GM23338 (cell line): ENCODE measurements around the gene TTC13. TPM values are rescaled to one million over a fixed set of nuclear protein-coding genes. Genes with fewer than 3 reads are reported as not detected.

Source experiments
- ATAC-seq: fragments of 200-7000 bp; cut with Tn5 transposase; 3 replicates; pipeline ENCODE4 v1.9.1; 2020
- DNase-seq: peaks from one replicate; pipeline ENCODE4 v3.0.0-alpha.2; 2015; ENCODE audit warnings: low spot score
- H2AFZ ChIP-seq: fragments of 200-600 bp; sonication (generic); 2 replicates; pipeline ENCODE4 v1.8.0; 2016; ENCODE audit warnings: antibody characterized with exemption, mild to moderate bottlenecking, moderate library complexity
- H3F3A ChIP-seq: fragments of 200-600 bp; sonication (generic); replicated peaks from 2 replicates; pipeline ENCODE4 v1.8.0; 2017; ENCODE audit warnings: antibody characterized with exemption, mixed run types, low read depth
- H3K27ac ChIP-seq: fragments of 200-600 bp; sonication (generic); 2 replicates; pipeline ENCODE4 v1.6.1; 2016; ENCODE audit warnings: low read depth
- H3K27me3 ChIP-seq: fragments of 200-600 bp; sonication (generic); 2 replicates; pipeline ENCODE4 v1.8.0; 2016; ENCODE audit warnings: mild to moderate bottlenecking, mixed run types, moderate library complexity; ENCODE audit not compliant: insufficient read depth
- H3K36me3 ChIP-seq: fragments of 200-600 bp; sonication (generic); 2 replicates; pipeline ENCODE4 v1.8.0; 2016; ENCODE audit warnings: mild to moderate bottlenecking; ENCODE audit not compliant: insufficient read depth
- H3K4me1 ChIP-seq: fragments of 200-600 bp; sonication (generic); 2 replicates; pipeline ENCODE4 v1.8.0; 2016; ENCODE audit warnings: mild to moderate bottlenecking, moderate library complexity; ENCODE audit not compliant: insufficient read depth
- H3K4me2 ChIP-seq: fragments of 200-600 bp; sonication (generic); 2 replicates; pipeline ENCODE4 v1.7.1; 2017; ENCODE audit warnings: mixed run types
- H3K4me3 ChIP-seq: fragments of 200-600 bp; sonication (generic); 2 replicates; pipeline ENCODE4 v1.6.1; 2016; ENCODE audit warnings: mixed run types
- H3K79me2 ChIP-seq: fragments of 200-600 bp; sonication (generic); replicated peaks from 2 replicates; pipeline ENCODE4 v1.8.0; 2017; ENCODE audit warnings: mild to moderate bottlenecking; ENCODE audit not compliant: insufficient read depth
- H3K9me2 ChIP-seq: fragments of 200-600 bp; sonication (generic); 2 replicates; pipeline ENCODE4 v1.8.0; 2017; ENCODE audit not compliant: insufficient read depth
- H4K20me1 ChIP-seq: fragments of 200-600 bp; sonication (generic); replicated peaks from 2 replicates; pipeline ENCODE4 v1.8.0; 2017; ENCODE audit warnings: mild to moderate bottlenecking; ENCODE audit not compliant: insufficient read depth
- H3K27ac Mint-ChIP-seq: 2 replicates; pipeline ENCODE4 v1.8.0; 2020; ENCODE audit warnings: inconsistent platforms, mild to moderate bottlenecking, moderate library complexity, mixed read lengths
- H3K27me3 Mint-ChIP-seq: 3 replicates; pipeline ENCODE4 v1.8.0; 2022; ENCODE audit warnings: low read depth, mild to moderate bottlenecking, moderate library complexity, mixed read lengths, inconsistent platforms; ENCODE audit not compliant: insufficient read depth, poor library complexity
- H3K36me3 Mint-ChIP-seq: 3 replicates; pipeline ENCODE4 v1.8.0; 2021; ENCODE audit warnings: low read depth, mild to moderate bottlenecking, inconsistent platforms, moderate library complexity, mixed read lengths
- H3K4me1 Mint-ChIP-seq: 3 replicates; pipeline ENCODE4 v1.8.0; 2020; ENCODE audit warnings: mild to moderate bottlenecking, inconsistent platforms, mixed read lengths
- H3K4me3 Mint-ChIP-seq: 3 replicates; pipeline ENCODE4 v1.8.0; 2021; ENCODE audit warnings: moderate library complexity, mild to moderate bottlenecking, inconsistent platforms, mixed read lengths
- H3K9me3 Mint-ChIP-seq: 3 replicates; pipeline ENCODE4 v1.8.0; 2020; ENCODE audit warnings: moderate library complexity, mild to moderate bottlenecking, inconsistent platforms, mixed read lengths
- CREB1 ChIP-seq: fragments of 250-450 bp; sonication (Bioruptor Pico); IDR thresholded peaks from 2 replicates; pipeline ENCODE4 v1.5.0; 2020; ENCODE audit warnings: low read depth, mild to moderate bottlenecking, moderate library complexity
- EZH2 ChIP-seq: fragments of 200-600 bp; sonication (generic); IDR thresholded peaks from one replicate; pipeline ENCODE4 v1.8.0; 2017; ENCODE audit warnings: antibody characterized with exemption, mild to moderate bottlenecking, low read depth; ENCODE audit not compliant: unreplicated experiment
- EZH2phosphoT487 ChIP-seq: fragments of 200-600 bp; sonication (generic); IDR thresholded peaks from one replicate; pipeline ENCODE4 v1.8.1; 2018; ENCODE audit warnings: antibody characterized with exemption; ENCODE audit not compliant: unreplicated experiment
- NANOG ChIP-seq: IDR thresholded peaks from 2 replicates; pipeline ENCODE4 v1.6.1; 2016; ENCODE audit warnings: antibody characterized with exemption, borderline replicate concordance
- POLR2AphosphoS5 ChIP-seq: IDR thresholded peaks from 2 replicates; pipeline ENCODE4 v1.6.1; 2016; ENCODE audit warnings: antibody characterized with exemption, low read depth
- REST ChIP-seq: IDR thresholded peaks from one replicate; pipeline ENCODE4 v1.6.1; 2018; ENCODE audit warnings: antibody characterized with exemption; ENCODE audit not compliant: unreplicated experiment
- STAT1 ChIP-seq: IDR thresholded peaks from one replicate; pipeline ENCODE4 v1.6.1; 2016; ENCODE audit warnings: antibody characterized with exemption; ENCODE audit not compliant: unreplicated experiment
- ZNF114 ChIP-seq: fragments of 250-450 bp; sonication (Bioruptor Pico); IDR thresholded peaks from 2 replicates; pipeline ENCODE4 v1.5.0; 2020; ENCODE audit warnings: mild to moderate bottlenecking, moderate library complexity
- ZNF331 ChIP-seq: fragments of 250-450 bp; sonication (Bioruptor Pico); IDR thresholded peaks from 2 replicates; pipeline ENCODE4 v1.5.0; 2020; ENCODE audit warnings: low read depth, mild to moderate bottlenecking, moderate library complexity
- polyA plus RNA-seq: library from polyadenylated mRNA; unstranded; fragments of >200 nt; fragmentation: Nextera tagmentation; extraction: Ambion mirVana; gene quantifications from 2 replicates; pipeline ENCODE4 v1.2.1, GENCODE V29; 2016
- total RNA-seq: library from RNA; depleted of rRNA; stranded (reverse); fragments of >200 nt; shearing (Covaris generic); gene quantifications from 2 replicates; pipeline ENCODE4 v1.2.3, GENCODE V29; 2014
- TF ChIP-seq, protein P1 (sequence below), 2 experiments: fragments of 200-600 bp in 1 of 2; sonication (generic) in 1 of 2; conservative IDR thresholded peaks; 2 replicates each; pipeline versions ENCODE4 v1.5.1 to v1.6.1; 2016 to 2017; ENCODE audit warnings: antibody characterized with exemption in 2 of 2, low read depth in 2 of 2, mild to moderate bottlenecking in 2 of 2, moderate library complexity in 1 of 2
- TF ChIP-seq, protein P2 (sequence below): fragments of 250-450 bp; sonication (Bioruptor Pico); IDR thresholded peaks from 2 replicates; pipeline ENCODE4 v1.5.0; 2020; ENCODE audit warnings: mild to moderate bottlenecking, moderate library complexity

The TTC13 gene
- total and polyA plus RNA-seq, 2 experiments from 2014 or later: 3.8 to 9.4 TPM

DNA sequence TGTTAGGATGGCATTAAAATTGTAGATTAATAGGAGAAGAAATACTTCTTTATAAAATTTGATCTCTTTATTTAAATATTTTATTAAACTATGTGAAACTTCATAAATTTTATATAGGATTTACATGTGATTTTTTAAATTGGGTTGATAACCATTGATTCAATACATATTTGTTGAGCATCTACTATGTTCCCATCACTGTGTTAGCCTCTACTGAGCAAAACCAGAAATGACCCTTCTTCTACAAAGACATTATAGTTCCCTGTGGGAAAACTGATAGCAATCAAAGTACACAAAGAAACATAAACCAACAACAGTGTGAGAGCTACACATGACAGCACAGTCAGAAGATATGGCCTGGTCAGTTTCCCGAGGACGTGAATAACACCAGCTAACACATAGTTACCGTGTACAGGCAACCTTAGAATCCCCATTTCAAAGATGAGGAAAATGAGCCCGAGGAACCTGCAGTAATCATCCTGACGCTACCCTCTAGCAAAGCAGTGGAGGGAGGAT lies 12.2 kb downstream of the TTC13 start:
- H3K4me2 ChIP-seq: no peak overlapping the region
- no peaks in the 10 kb centered on the region for H3K27me3 ChIP-seq
- no peak overlapping the region for H3K27ac ChIP-seq
- DNase-seq (no peak), ATAC-seq (no peak)
- Mint-ChIP-seq H3K36me3 (no peaks in the 10 kb centered on the region), H3K27me3 (no peaks in the 10 kb centered on the region), H3K9me3 (no peaks in the 10 kb centered on the region), H3K27ac (no peak overlapping the region), H3K4me1 (no peaks in the 10 kb centered on the region), H3K4me3 (no peak overlapping the region)
- H3K4me1 ChIP-seq: no peaks in the 10 kb centered on the region
- H3K79me2 ChIP-seq: no peaks in the 10 kb centered on the region; the same call in 1 of the 2 replicates
- no peaks in the 10 kb centered on the region for H3K36me3 ChIP-seq
- no peak for TF ChIP-seq CREB1 (CRISPR knock-in tag)
- no peak for TF ChIP-seq ZNF331 (CRISPR knock-in tag)
- no peak for TF ChIP-seq STAT1
- no peak for TF ChIP-seq NANOG
- TF ChIP-seq, protein P1, sequence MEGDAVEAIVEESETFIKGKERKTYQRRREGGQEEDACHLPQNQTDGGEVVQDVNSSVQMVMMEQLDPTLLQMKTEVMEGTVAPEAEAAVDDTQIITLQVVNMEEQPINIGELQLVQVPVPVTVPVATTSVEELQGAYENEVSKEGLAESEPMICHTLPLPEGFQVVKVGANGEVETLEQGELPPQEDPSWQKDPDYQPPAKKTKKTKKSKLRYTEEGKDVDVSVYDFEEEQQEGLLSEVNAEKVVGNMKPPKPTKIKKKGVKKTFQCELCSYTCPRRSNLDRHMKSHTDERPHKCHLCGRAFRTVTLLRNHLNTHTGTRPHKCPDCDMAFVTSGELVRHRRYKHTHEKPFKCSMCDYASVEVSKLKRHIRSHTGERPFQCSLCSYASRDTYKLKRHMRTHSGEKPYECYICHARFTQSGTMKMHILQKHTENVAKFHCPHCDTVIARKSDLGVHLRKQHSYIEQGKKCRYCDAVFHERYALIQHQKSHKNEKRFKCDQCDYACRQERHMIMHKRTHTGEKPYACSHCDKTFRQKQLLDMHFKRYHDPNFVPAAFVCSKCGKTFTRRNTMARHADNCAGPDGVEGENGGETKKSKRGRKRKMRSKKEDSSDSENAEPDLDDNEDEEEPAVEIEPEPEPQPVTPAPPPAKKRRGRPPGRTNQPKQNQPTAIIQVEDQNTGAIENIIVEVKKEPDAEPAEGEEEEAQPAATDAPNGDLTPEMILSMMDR (conservative IDR thresholded peaks at IDR 0.05; ENCODE audit: low read depth in 2 of 2): no peak
- H2AFZ ChIP-seq: no peak overlapping the region
- H4K20me1 ChIP-seq: peaks cover 29% of the 10 kb centered on the region
- H3K4me3 ChIP-seq: no peak overlapping the region
- H3F3A ChIP-seq: no peaks in the 10 kb centered on the region
- H3K9me2 ChIP-seq: no peaks in the 10 kb centered on the region

DNA sequence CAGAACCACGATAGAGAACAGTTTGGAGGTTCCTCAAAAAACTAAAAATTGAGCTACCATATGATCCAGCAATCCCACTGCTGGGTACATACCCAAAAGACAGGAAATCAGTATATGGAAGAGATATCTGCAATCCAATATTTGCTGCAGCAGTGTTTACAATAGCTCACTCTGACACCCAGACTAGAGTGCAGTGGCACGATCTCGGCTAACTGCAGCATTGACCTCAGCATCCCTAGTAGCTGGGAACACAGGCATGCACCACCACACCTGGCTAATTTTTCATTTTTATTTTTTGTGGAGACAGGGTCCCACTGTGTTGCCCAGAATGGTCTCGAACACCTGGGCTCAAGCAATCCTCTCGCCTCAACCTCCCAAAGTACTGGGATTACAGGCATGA lies 13.1 kb downstream of the TTC13 start:
- DNase-seq (no peak), ATAC-seq (no peak)
- Histone ChIP-seq H3K4me3 (no peak overlapping the region), H2AFZ (no peak overlapping the region), H3K4me2 (no peak overlapping the region), H3K27ac (no peak overlapping the region), H3F3A (no peaks in the 10 kb centered on the region), H3K27me3 (no peaks in the 10 kb centered on the region), H3K9me2 (no peaks in the 10 kb centered on the region), H3K36me3 (no peaks in the 10 kb centered on the region), H4K20me1 (peaks cover 37% of the 10 kb centered on the region), H3K79me2 (no peaks in the 10 kb centered on the region; the same call in 1 of the 2 replicates), H3K4me1 (no peaks in the 10 kb centered on the region)
- Mint-ChIP-seq H3K4me3 (no peak overlapping the region), H3K9me3 (no peaks in the 10 kb centered on the region), H3K4me1 (no peaks in the 10 kb centered on the region), H3K27ac (no peak overlapping the region), H3K36me3 (no peaks in the 10 kb centered on the region), H3K27me3 (no peaks in the 10 kb centered on the region)
- TF ChIP-seq ZNF114 (CRISPR knock-in tag) (no peak), EZH2phosphoT487 (no peak), NANOG (no peak), REST (no peak), EZH2 (no peak), CREB1 (CRISPR knock-in tag) (no peak), POLR2AphosphoS5 (no peak)
- TF ChIP-seq, protein P2, sequence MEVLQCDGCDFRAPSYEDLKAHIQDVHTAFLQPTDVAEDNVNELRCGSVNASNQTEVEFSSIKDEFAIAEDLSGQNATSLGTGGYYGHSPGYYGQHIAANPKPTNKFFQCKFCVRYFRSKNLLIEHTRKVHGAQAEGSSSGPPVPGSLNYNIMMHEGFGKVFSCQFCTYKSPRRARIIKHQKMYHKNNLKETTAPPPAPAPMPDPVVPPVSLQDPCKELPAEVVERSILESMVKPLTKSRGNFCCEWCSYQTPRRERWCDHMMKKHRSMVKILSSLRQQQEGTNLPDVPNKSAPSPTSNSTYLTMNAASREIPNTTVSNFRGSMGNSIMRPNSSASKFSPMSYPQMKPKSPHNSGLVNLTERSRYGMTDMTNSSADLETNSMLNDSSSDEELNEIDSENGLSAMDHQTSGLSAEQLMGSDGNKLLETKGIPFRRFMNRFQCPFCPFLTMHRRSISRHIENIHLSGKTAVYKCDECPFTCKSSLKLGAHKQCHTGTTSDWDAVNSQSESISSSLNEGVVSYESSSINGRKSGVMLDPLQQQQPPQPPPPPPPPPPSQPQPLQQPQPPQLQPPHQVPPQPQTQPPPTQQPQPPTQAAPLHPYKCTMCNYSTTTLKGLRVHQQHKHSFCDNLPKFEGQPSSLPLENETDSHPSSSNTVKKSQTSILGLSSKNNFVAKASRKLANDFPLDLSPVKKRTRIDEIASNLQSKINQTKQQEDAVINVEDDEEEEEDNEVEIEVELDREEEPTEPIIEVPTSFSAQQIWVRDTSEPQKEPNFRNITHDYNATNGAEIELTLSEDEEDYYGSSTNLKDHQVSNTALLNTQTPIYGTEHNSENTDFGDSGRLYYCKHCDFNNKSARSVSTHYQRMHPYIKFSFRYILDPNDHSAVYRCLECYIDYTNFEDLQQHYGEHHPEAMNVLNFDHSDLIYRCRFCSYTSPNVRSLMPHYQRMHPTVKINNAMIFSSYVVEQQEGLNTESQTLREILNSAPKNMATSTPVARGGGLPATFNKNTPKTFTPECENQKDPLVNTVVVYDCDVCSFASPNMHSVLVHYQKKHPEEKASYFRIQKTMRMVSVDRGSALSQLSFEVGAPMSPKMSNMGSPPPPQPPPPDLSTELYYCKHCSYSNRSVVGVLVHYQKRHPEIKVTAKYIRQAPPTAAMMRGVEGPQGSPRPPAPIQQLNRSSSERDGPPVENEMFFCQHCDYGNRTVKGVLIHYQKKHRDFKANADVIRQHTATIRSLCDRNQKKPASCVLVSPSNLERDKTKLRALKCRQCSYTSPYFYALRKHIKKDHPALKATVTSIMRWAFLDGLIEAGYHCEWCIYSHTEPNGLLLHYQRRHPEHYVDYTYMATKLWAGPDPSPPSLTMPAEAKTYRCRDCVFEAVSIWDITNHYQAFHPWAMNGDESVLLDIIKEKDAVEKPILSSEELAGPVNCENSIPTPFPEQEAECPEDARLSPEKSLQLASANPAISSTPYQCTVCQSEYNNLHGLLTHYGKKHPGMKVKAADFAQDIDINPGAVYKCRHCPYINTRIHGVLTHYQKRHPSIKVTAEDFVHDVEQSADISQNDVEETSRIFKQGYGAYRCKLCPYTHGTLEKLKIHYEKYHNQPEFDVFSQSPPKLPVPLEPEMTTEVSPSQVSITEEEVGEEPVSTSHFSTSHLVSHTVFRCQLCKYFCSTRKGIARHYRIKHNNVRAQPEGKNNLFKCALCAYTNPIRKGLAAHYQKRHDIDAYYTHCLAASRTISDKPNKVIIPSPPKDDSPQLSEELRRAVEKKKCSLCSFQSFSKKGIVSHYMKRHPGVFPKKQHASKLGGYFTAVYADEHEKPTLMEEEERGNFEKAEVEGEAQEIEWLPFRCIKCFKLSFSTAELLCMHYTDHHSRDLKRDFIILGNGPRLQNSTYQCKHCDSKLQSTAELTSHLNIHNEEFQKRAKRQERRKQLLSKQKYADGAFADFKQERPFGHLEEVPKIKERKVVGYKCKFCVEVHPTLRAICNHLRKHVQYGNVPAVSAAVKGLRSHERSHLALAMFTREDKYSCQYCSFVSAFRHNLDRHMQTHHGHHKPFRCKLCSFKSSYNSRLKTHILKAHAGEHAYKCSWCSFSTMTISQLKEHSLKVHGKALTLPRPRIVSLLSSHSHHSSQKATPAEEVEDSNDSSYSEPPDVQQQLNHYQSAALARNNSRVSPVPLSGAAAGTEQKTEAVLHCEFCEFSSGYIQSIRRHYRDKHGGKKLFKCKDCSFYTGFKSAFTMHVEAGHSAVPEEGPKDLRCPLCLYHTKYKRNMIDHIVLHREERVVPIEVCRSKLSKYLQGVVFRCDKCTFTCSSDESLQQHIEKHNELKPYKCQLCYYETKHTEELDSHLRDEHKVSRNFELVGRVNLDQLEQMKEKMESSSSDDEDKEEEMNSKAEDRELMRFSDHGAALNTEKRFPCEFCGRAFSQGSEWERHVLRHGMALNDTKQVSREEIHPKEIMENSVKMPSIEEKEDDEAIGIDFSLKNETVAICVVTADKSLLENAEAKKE (CRISPR knock-in tag): no peak
